H1 (cell line): Measurements from ENCODE around the gene NSD2. TPM values are rescaled to one million over a fixed set of nuclear protein-coding genes. Genes with fewer than 3 reads are reported as not detected.

ENCODE experiments used
- GABPA ChIP-seq: IDR thresholded peaks from 2 replicates; pipeline ENCODE4 v1.6.1; 2011; ENCODE audit warnings: mild to moderate bottlenecking, low read length, moderate library complexity, borderline replicate concordance; ENCODE audit not compliant: insufficient read depth
- polyA plus RNA-seq, 7 experiments: library from polyadenylated mRNA; depleted of rRNA in 3 of 7; stranded (reverse) in 5 of 7; unstranded in 2 of 7; fragments of >200 nt in 5 of 7; fragments of 200-250 nt in 2 of 7; gene quantifications; 1 replicate in 5 of 7; 2 replicates in 1 of 7; 4 replicates in 1 of 7; pipeline versions ENCODE4 v1.2.1 to v1.2.3, GENCODE V29; 2011 to 2013; ENCODE audit warnings: missing spikeins in 2 of 7, mixed read lengths in 2 of 7
- total RNA-seq: library from RNA; stranded (reverse); fragmentation: NEBNext Ultra II Directional; extraction: Animal tissue kit (Norgen Biotek cat#: 25700); gene quantifications from 2 replicates; pipeline ENCODE4 v1.2.1, GENCODE V29; 2021

NSD2 gene
- total and polyA plus RNA-seq, 2 of the 8 experiments (the other 6 are each of a cell fraction or from before 2014, with no cell fraction given) = 26.7 to 129 TPM

DNA sequence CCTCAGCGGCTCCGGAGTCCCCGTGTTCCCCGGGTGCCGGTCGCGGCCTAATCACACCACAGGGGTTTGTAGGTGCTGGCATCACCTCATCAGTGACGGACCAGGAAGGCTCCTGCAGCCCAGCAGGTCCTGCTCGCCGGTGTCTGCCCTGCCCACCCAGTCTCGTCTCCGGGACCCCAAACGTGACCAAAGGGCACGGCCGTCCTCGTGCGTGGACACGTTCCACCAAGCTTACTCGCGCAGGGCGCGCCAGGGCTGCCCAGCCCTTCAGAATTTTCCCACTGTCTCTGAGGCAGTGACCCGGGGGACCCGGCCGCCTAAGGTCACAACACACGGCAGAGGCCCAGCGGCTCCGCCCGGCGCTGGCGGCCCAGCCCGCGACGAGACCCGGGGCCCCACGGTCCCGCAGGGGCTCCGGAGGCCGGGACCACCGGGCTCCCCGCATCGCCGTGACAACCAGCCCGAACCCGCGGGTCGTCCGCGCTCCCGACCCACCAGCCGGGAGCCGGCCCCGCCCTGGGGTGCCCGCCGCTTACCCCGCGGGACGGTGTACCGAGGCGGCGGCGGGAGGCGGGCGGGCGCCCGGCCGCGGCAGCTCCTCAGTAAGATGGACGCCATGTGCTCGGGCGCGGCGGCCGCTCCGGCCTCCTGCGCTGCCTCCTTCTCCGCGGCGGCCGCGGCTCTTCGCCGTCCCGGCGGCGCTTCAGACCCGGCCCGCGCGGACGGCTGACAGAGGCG is 15.7 kb upstream of the NSD2 start (continued):
- TF ChIP-seq GABPA = 0 out of 2 replicates have a peak, but pooled peaks have one; percentile 7
- TF ChIP-seq, all 59 proteins: peak for 7
